ENCODE measurements around the gene SLAMF9. TPM values are rescaled to one million over a fixed set of nuclear protein-coding genes. Genes with fewer than 3 reads are reported as not detected.

SLAMF9 gene
- total RNA-seq, 1 experiment from 2014 or later = 15.9 TPM

Other genes starting within 250 kb of the SLAMF9 start
- not detected in 2 replicates for gene CRP, start 239.6 kb downstream of the SLAMF9 start, total RNA-seq (2014; rRNA removed; shearing (Covaris generic))
- not detected in 2 replicates for gene DUSP23, start 173.3 kb downstream of the SLAMF9 start, total RNA-seq (2014; rRNA removed; shearing (Covaris generic))
- gene FCRL6, start 151.9 kb downstream of the SLAMF9 start, total RNA-seq (2014; rRNA removed; shearing (Covaris generic)) = 0.33 and 1.5 TPM in 2 replicates
- 0.40 TPM in 1 of 2 replicates, not detected in the other for gene SLAMF8, start 127.4 kb downstream of the SLAMF9 start, total RNA-seq (2014; rRNA removed; shearing (Covaris generic))
- gene VSIG8, start 91.6 kb downstream of the SLAMF9 start, total RNA-seq (2014; rRNA removed; shearing (Covaris generic)) = 0.03 and 0.07 TPM in 2 replicates
- gene CFAP45, start 54.1 kb downstream of the SLAMF9 start, total RNA-seq (2014; rRNA removed; shearing (Covaris generic)) = 3.9 and 4.2 TPM in 2 replicates
- 655 and 859 TPM in 2 replicates for gene TAGLN2, start 28.7 kb downstream of the SLAMF9 start, total RNA-seq (2014; rRNA removed; shearing (Covaris generic))
- gene IGSF9, start 8.6 kb downstream of the SLAMF9 start, total RNA-seq (2014; rRNA removed; shearing (Covaris generic)) = 0.80 and 1.2 TPM in 2 replicates
- gene PIGM, start 77.8 kb upstream of the SLAMF9 start, total RNA-seq (2014; rRNA removed; shearing (Covaris generic)) = 4.9 and 5.8 TPM in 2 replicates
- not detected in 2 replicates for gene KCNJ10, start 115.9 kb upstream of the SLAMF9 start, total RNA-seq (2014; rRNA removed; shearing (Covaris generic))
- gene KCNJ9, start 127.3 kb upstream of the SLAMF9 start, total RNA-seq (2014; rRNA removed; shearing (Covaris generic)) = not detected in 2 replicates
- gene IGSF8, start 144.4 kb upstream of the SLAMF9 start, total RNA-seq (2014; rRNA removed; shearing (Covaris generic)) = 17.5 and 18.0 TPM in 2 replicates
- not detected in 2 replicates for gene ATP1A2, start 161.5 kb upstream of the SLAMF9 start, total RNA-seq (2014; rRNA removed; shearing (Covaris generic))
- not detected in 2 replicates for gene ATP1A4, start 197.4 kb upstream of the SLAMF9 start, total RNA-seq (2014; rRNA removed; shearing (Covaris generic))
- not detected in 2 replicates for gene CASQ1, start 236.3 kb upstream of the SLAMF9 start, total RNA-seq (2014; rRNA removed; shearing (Covaris generic))